ENCODE data around the gene FUT6. TPM values are rescaled to one million over a fixed set of nuclear protein-coding genes. Genes with fewer than 3 reads are reported as not detected.

Gene FUT6
- total and polyA plus RNA-seq, 2 experiments from 2014 or later: not detected

DNA sequence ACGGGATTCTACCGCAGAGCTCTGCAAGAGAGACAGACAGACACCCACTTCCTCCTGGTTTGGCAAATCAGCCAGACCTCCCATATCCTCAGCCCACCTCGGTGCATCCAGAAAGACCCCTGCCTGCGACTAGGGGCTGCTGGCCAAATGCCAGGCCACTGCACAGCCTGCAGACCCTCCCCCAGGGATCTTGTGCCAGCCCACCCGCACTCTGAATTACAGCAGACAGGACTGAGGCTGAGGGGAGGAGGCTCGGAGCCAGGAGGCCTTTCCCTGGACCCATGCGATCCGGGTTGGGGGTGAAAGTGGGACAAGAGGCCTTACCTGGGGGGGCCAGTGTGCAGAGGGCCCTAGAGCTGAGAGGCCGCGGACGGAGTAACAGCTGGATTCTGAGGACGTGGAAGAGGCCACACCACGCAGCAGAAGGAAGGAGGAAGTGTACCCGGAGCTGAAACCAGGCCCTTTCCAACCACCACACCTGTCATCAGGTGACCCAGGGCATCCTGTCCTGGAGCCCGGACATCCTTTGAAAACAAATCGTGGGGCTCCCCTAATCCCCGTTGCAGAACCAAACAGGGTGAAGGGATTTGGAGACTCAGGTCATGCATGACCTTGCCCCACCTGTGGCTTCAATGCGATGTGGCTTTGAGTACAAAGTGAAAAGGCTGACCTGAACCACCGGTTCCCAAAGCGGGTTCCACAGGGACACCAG lies 993 bp downstream of the FUT6 start:
- H3K9me3 ChIP-seq (ENCODE audit: low read depth): no peaks in the 10 kb centered on the region
- no peaks in the 10 kb centered on the region for H3K36me3 ChIP-seq
- DNase-seq (ENCODE audit: low read depth in 1 of 2, low spot score in 1 of 2): no peak
- H3K4me3 ChIP-seq: no peak overlapping the region
- TF ChIP-seq, protein P1, sequence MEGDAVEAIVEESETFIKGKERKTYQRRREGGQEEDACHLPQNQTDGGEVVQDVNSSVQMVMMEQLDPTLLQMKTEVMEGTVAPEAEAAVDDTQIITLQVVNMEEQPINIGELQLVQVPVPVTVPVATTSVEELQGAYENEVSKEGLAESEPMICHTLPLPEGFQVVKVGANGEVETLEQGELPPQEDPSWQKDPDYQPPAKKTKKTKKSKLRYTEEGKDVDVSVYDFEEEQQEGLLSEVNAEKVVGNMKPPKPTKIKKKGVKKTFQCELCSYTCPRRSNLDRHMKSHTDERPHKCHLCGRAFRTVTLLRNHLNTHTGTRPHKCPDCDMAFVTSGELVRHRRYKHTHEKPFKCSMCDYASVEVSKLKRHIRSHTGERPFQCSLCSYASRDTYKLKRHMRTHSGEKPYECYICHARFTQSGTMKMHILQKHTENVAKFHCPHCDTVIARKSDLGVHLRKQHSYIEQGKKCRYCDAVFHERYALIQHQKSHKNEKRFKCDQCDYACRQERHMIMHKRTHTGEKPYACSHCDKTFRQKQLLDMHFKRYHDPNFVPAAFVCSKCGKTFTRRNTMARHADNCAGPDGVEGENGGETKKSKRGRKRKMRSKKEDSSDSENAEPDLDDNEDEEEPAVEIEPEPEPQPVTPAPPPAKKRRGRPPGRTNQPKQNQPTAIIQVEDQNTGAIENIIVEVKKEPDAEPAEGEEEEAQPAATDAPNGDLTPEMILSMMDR (IDR thresholded peaks at IDR 0.05; ENCODE audit: low read depth, low read length): no peak
- no peaks in the 10 kb centered on the region for H3K4me1 ChIP-seq (ENCODE audit: low read depth)
- no peak overlapping the region for H3K27ac ChIP-seq
- no peaks in the 10 kb centered on the region for H3K27me3 ChIP-seq

DNA sequence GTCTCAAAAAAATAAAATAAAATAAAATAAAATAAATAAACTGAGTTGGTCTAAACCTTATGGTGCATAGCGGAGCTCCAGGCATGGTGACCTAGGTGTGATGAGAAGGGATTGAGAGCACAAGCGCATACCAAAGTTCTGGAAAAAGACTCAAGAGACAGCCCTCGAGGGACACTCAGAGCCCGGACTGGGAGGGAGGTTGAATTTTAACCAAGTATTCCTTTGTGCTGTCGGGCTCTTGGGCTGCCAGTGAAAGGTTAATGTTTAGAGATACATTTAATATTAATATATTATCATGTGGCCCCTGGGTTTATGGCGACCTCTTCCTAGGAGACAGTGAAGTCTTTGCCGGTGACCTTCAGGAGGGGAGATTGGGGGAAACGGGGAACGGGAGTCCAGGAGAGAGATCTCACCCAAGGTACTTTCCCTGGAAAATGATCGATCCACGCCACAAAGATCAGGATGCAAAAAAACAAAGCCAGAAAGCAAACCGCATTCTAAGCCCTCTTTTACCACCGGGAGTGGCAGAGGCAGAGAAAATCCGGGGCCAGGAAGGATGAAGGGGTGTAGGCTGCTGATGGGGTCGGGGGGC lies 1.6 kb downstream of the FUT6 start:
- no peaks in the 10 kb centered on the region for H3K27me3 ChIP-seq
- no peak for DNase-seq (ENCODE audit: low read depth in 1 of 2, low spot score in 1 of 2)
- no peaks in the 10 kb centered on the region for H3K9me3 ChIP-seq (ENCODE audit: low read depth)
- no peak overlapping the region for H3K4me3 ChIP-seq
- TF ChIP-seq, protein P1 (IDR thresholded peaks at IDR 0.05; ENCODE audit: low read depth, low read length): no peak
- no peak overlapping the region for H3K27ac ChIP-seq
- H3K36me3 ChIP-seq: no peaks in the 10 kb centered on the region
- no peaks in the 10 kb centered on the region for H3K4me1 ChIP-seq (ENCODE audit: low read depth)

DNA sequence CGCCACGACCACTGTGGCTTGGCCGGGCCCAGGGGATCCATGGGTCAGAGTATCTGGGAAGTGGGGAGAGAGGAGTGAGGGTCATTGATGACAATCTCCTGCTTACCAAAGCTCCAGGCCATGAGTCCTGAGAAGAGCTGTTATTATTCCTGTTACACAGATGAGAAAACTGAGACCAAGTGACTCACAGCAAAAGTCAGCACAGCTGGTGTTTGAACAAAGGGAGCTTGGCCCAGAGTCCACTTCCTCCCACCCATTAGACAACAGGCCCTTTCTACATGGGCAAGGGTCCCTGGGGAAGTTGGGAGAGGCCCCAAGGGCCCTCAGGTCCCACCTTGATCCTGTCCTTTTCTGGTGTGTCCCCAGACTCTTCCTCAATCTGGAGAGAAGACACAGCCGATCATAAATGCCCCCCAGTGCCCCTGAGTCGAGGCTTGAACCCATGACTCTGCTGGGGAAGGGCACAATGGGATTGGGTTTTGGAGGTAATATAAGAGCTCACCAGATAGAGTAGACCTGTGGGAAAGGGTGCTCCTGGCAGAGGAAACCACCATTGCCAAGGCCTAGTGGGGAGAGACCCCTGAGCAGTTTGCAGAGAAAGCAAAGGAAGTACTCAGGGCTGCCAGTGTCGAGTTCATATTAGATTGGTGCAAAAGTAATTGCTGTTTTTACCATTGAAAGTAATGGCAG lies 6.8 kb downstream of the FUT6 start:
- no peaks in the 10 kb centered on the region for H3K9me3 ChIP-seq (ENCODE audit: low read depth)
- H3K36me3 ChIP-seq: no peaks in the 10 kb centered on the region
- peaks cover 9% of the 10 kb centered on the region for H3K4me1 ChIP-seq (ENCODE audit: low read depth)
- no peak overlapping the region for H3K4me3 ChIP-seq
- no peak overlapping the region for H3K27ac ChIP-seq
- no peak for DNase-seq (ENCODE audit: low read depth in 1 of 2, low spot score in 1 of 2)
- TF ChIP-seq, protein P1 (IDR thresholded peaks at IDR 0.05; ENCODE audit: low read depth, low read length): no peak
- no peaks in the 10 kb centered on the region for H3K27me3 ChIP-seq

GRCh38 chr19:5832061-5832460 lies 7.4 kb downstream of the FUT6 start:
- H3K9me3 ChIP-seq (ENCODE audit: low read depth): no peaks in the 10 kb centered on the region
- H3K4me3 ChIP-seq: no peak overlapping the region
- TF ChIP-seq, protein P1 (IDR thresholded peaks at IDR 0.05; ENCODE audit: low read depth, low read length): no peak
- peaks cover 11% of the 10 kb centered on the region for H3K4me1 ChIP-seq (ENCODE audit: low read depth)
- H3K27ac ChIP-seq: no peak overlapping the region
- no peaks in the 10 kb centered on the region for H3K27me3 ChIP-seq
- no peak for DNase-seq (ENCODE audit: low read depth in 1 of 2, low spot score in 1 of 2)
- H3K36me3 ChIP-seq: no peaks in the 10 kb centered on the region

DNA sequence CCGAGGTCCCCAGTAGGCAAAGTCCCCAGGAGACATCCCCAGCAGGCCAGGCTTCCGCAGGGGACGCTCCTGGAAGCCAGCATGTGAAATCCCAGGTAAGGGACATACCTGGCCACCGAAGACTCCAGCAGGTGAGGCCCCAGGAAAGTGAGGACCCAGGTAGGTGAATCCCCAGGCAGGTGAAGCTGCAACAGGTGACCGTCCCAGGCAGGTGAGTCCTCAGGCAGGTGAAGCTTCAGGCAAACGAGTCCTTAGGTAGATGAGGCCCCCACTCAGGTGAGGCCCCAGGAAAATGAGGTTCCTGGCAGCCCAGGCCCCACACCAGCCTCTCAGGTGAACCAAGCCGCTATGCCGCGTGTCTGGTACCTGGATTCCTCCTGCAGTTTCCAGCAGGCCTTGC lies 8.3 kb downstream of the FUT6 start:
- no peak overlapping the region for H3K4me3 ChIP-seq
- H3K27me3 ChIP-seq: no peaks in the 10 kb centered on the region
- TF ChIP-seq, protein P1 (IDR thresholded peaks at IDR 0.05; ENCODE audit: low read depth, low read length): no peak
- no peak overlapping the region for H3K27ac ChIP-seq
- H3K36me3 ChIP-seq: no peaks in the 10 kb centered on the region
- peaks cover 16% of the 10 kb centered on the region for H3K4me1 ChIP-seq (ENCODE audit: low read depth)
- no peaks in the 10 kb centered on the region for H3K9me3 ChIP-seq (ENCODE audit: low read depth)
- DNase-seq (ENCODE audit: low read depth in 1 of 2, low spot score in 1 of 2): no peak

Measured in cardiac muscle cell (in vitro differentiated cells and primary cell).